GM19467 (cell line): ENCODE data around the gene DLX6.

Experiments used
- ATAC-seq: cut with Tn5 transposase; IDR thresholded peaks from one replicate; pipeline ENCODE4 v1.9.1; 2021; ENCODE audit warnings: mild to moderate bottlenecking, moderate library complexity; ENCODE audit not compliant: unreplicated experiment

The DLX6 gene

GRCh38 chr7:96995406-96996110, 9.8 kb upstream of the DLX6 start:
- no peak for ATAC-seq

GRCh38 chr7:96996111-96996957, 9.0 kb upstream of the DLX6 start:
- no peak for ATAC-seq

- no peak for ATAC-seq
Measured at GRCh38 chr7:96996958-96997511, 8.3 kb upstream of the DLX6 start.

GRCh38 chr7:96997512-96998032, 7.8 kb upstream of the DLX6 start:
- ATAC-seq = no peak

GRCh38 chr7:96998333-96998732, 7.0 kb upstream of the DLX6 start:
- ATAC-seq = no peak

GRCh38 chr7:96998744-96999143, 6.6 kb upstream of the DLX6 start:
- ATAC-seq = no peak

GRCh38 chr7:97001221-97001620, 4.1 kb upstream of the DLX6 start:
- no peak for ATAC-seq

- ATAC-seq = no peak
Measured at GRCh38 chr7:97001656-97002554, 3.4 kb upstream of the DLX6 start.

GRCh38 chr7:97002555-97003261, 2.6 kb upstream of the DLX6 start:
- no peak for ATAC-seq

- ATAC-seq = no peak
Measured at GRCh38 chr7:97003262-97004246, 1.8 kb upstream of the DLX6 start.

- no peak for ATAC-seq
Measured at GRCh38 chr7:97004247-97005182, 838 bp upstream of the DLX6 start.

GRCh38 chr7:97006055-97006815, 882 bp downstream of the DLX6 start:
- peak; percentile 57 for ATAC-seq

- no peak for ATAC-seq
Measured at GRCh38 chr7:97006816-97007582, 1.6 kb downstream of the DLX6 start.

- ATAC-seq = no peak
Measured at GRCh38 chr7:97007583-97007861, 2.2 kb downstream of the DLX6 start.

GRCh38 chr7:97008275-97008917, 3.0 kb downstream of the DLX6 start:
- no peak for ATAC-seq
